H1 (cell line): Measurements from ENCODE around the gene KIF1C. TPM values are rescaled to one million over a fixed set of nuclear protein-coding genes. Genes with fewer than 3 reads are reported as not detected.
A peak's percentile ranks its signal among the peaks of the same experiment; 100 is the strongest.

Experiments
- ASH2L ChIP-seq: fragments of 200-600, 300-600 bp; sonication (generic); IDR thresholded peaks from one replicate; pipeline ENCODE4 v1.7.1; 2017; ENCODE audit warnings: low read length
- ATF3 ChIP-seq: IDR thresholded peaks from 2 replicates; pipeline ENCODE4 v1.6.1; 2011; ENCODE audit warnings: low read depth, mild to moderate bottlenecking, low read length; ENCODE audit not compliant: insufficient read depth
- BACH1 ChIP-seq: IDR thresholded peaks from 2 replicates; pipeline ENCODE4 v1.6.1; 2012; ENCODE audit warnings: low read length, improper control_type of control experiment
- CBX5 ChIP-seq: fragments of 300-800, 300-1000 bp; sonication (generic); IDR thresholded peaks from 2 replicates; pipeline ENCODE4 v1.7.1; 2016; ENCODE audit warnings: antibody characterized with exemption, low read length, low read depth
- CBX8 ChIP-seq: fragments of 300-800, 300-1000 bp; sonication (generic); IDR thresholded peaks from 2 replicates; pipeline ENCODE4 v1.7.1; 2016; ENCODE audit warnings: low read depth, low read length, borderline replicate concordance
- CHD1 ChIP-seq: IDR thresholded peaks from 2 replicates; pipeline ENCODE4 v1.6.1; 2012; ENCODE audit warnings: low read depth, low read length, improper control_type of control experiment
- GTF2F1 ChIP-seq: IDR thresholded peaks from 2 replicates; pipeline ENCODE4 v1.6.1; 2012; ENCODE audit warnings: low read depth, low read length, improper control_type of control experiment, borderline replicate concordance
- HDAC2 ChIP-seq, 2 experiments: fragments of 300-600 bp in 1 of 2; sonication (generic) in 1 of 2; IDR thresholded peaks; 2 replicates each; pipeline ENCODE4 v1.6.1; 2011 to 2012; ENCODE audit warnings: low read depth in 2 of 2, low read length in 2 of 2, mild to moderate bottlenecking in 2 of 2, moderate library complexity in 2 of 2, borderline replicate concordance in 1 of 2, inconsistent platforms in 1 of 2
- JUND ChIP-seq: IDR thresholded peaks from 2 replicates; pipeline ENCODE4 v1.6.1; 2011; ENCODE audit warnings: mild to moderate bottlenecking, improper control_type of control experiment, low read length
- MAFK ChIP-seq: IDR thresholded peaks from 2 replicates; pipeline ENCODE4 v1.6.1; 2012; ENCODE audit warnings: low read depth, mild to moderate bottlenecking, improper control_type of control experiment, low read length
- PHF8 ChIP-seq: fragments of 200-600 bp; sonication (generic); conservative IDR thresholded peaks from 2 replicates; pipeline ENCODE4 v1.7.1; 2012; ENCODE audit warnings: low read depth, mild to moderate bottlenecking, inconsistent platforms, low read length, moderate library complexity
- POLR2AphosphoS5 ChIP-seq: IDR thresholded peaks from 2 replicates; pipeline ENCODE4 v1.6.1; 2011; ENCODE audit warnings: low read depth, low read length
- RBBP5 ChIP-seq: IDR thresholded peaks from 2 replicates; pipeline ENCODE4 v1.7.1; 2012; ENCODE audit warnings: low read depth, mild to moderate bottlenecking, inconsistent platforms, low read length, moderate library complexity, borderline replicate concordance
- SIN3A ChIP-seq, 2 experiments: IDR thresholded peaks in 1 of 2; conservative IDR thresholded peaks in 1 of 2; 2 replicates each; pipeline ENCODE4 v1.6.1; 2011 to 2012; ENCODE audit warnings: low read length in 2 of 2, improper control_type of control experiment in 1 of 2, low read depth in 1 of 2, mild to moderate bottlenecking in 1 of 2
- SIRT6 ChIP-seq: IDR thresholded peaks from one replicate; pipeline ENCODE4 v1.7.1; 2012; ENCODE audit warnings: low read length, inconsistent platforms
- SP1 ChIP-seq: IDR thresholded peaks from 2 replicates; pipeline ENCODE4 v1.6.1; 2011; ENCODE audit warnings: low read depth, low read length
- SP4 ChIP-seq: IDR thresholded peaks from 2 replicates; pipeline ENCODE4 v1.6.1; 2012; ENCODE audit warnings: low read length, inconsistent platforms
- SRF ChIP-seq: IDR thresholded peaks from 2 replicates; pipeline ENCODE4 v1.6.1; 2011; ENCODE audit warnings: mild to moderate bottlenecking, low read depth, low read length, moderate library complexity
- SUZ12 ChIP-seq: fragments of 200-600 bp; sonication (generic); IDR thresholded peaks from 2 replicates; pipeline ENCODE4 v1.6.1; 2012; ENCODE audit warnings: mild to moderate bottlenecking, inconsistent platforms, low read length, moderate library complexity, mixed read lengths
- TCF12 ChIP-seq: IDR thresholded peaks from 2 replicates; pipeline ENCODE4 v1.6.1; 2011; ENCODE audit warnings: low read depth, mild to moderate bottlenecking, low read length
- TEAD4 ChIP-seq: IDR thresholded peaks from 2 replicates; pipeline ENCODE4 v1.6.1; 2012; ENCODE audit warnings: low read depth, low read length, inconsistent platforms, mixed read lengths
- YY1 ChIP-seq: IDR thresholded peaks from 2 replicates; pipeline ENCODE4 v1.6.1; 2011; ENCODE audit warnings: low read depth, mild to moderate bottlenecking, low read length
- ZNF274 ChIP-seq: IDR thresholded peaks from 2 replicates; pipeline ENCODE4 v1.7.0; 2012; ENCODE audit warnings: low read length, borderline replicate concordance; ENCODE audit errors: extremely low read depth
- polyA plus RNA-seq, 7 experiments: library from polyadenylated mRNA; depleted of rRNA in 3 of 7; stranded (reverse) in 5 of 7; unstranded in 2 of 7; fragments of >200 nt in 5 of 7; fragments of 200-250 nt in 2 of 7; gene quantifications; 1 replicate in 5 of 7; 2 replicates in 1 of 7; 4 replicates in 1 of 7; pipeline versions ENCODE4 v1.2.1 to v1.2.3, GENCODE V29; 2011 to 2013; ENCODE audit warnings: missing spikeins in 2 of 7, mixed read lengths in 2 of 7
- total RNA-seq: library from RNA; stranded (reverse); fragmentation: NEBNext Ultra II Directional; extraction: Animal tissue kit (Norgen Biotek cat#: 25700); gene quantifications from 2 replicates; pipeline ENCODE4 v1.2.1, GENCODE V29; 2021

KIF1C gene
- total and polyA plus RNA-seq, 2 of the 8 experiments (the other 6 are each of a cell fraction or from before 2014, with no cell fraction given) = 14.3 to 114 TPM

- TF ChIP-seq HDAC2 (IDR thresholded peaks at IDR 0.05; ENCODE audit: borderline replicate concordance in 1 of 2, low read depth in 2 of 2, low read length in 2 of 2) (no peak), SIRT6 (no peak), SP1 (peak; percentile 82; the same call in 1 of the 2 replicates), ASH2L (peak; percentile 62), CHD1 (no peak), CBX8 (no peak), RBBP5 (no peak), PHF8 (peak; percentile 60), POLR2AphosphoS5 (no peak), SRF (no peak), ZNF274 (no peak), TEAD4 (no peak), YY1 (0 out of 2 replicates have a peak, but pooled peaks have one; percentile 6), CBX5 (no peak), JUND (peak; percentile 66; the same call in 1 of the 2 replicates), MAFK (no peak), ATF3 (no peak), GTF2F1 (no peak), SUZ12 (no peak), TCF12 (no peak), SP4 (peak; percentile 79; the same call in 1 of the 2 replicates), BACH1 (no peak), SIN3A (conservative IDR thresholded peaks at IDR 0.05 in 1 of 2, IDR thresholded peaks at IDR 0.05 in 1 of 2; ENCODE audit: low read depth in 1 of 2, low read length in 2 of 2) (no peak; a peak in 1 of 4 replicates)
These were observed at the start of gene KIF1C, which contains the start of gene INCA1 (continued) for GRCh38 chr17:4997302-4998026.
